ENCODE data around the gene EMCN.

The EMCN gene

GRCh38 chr4:100369871-100370270, 148.0 kb downstream of the EMCN start:
- H3K4me3 ChIP-seq (ENCODE audit: low read depth, low read length), result no peak overlapping the region
- TF ChIP-seq, protein P1, sequence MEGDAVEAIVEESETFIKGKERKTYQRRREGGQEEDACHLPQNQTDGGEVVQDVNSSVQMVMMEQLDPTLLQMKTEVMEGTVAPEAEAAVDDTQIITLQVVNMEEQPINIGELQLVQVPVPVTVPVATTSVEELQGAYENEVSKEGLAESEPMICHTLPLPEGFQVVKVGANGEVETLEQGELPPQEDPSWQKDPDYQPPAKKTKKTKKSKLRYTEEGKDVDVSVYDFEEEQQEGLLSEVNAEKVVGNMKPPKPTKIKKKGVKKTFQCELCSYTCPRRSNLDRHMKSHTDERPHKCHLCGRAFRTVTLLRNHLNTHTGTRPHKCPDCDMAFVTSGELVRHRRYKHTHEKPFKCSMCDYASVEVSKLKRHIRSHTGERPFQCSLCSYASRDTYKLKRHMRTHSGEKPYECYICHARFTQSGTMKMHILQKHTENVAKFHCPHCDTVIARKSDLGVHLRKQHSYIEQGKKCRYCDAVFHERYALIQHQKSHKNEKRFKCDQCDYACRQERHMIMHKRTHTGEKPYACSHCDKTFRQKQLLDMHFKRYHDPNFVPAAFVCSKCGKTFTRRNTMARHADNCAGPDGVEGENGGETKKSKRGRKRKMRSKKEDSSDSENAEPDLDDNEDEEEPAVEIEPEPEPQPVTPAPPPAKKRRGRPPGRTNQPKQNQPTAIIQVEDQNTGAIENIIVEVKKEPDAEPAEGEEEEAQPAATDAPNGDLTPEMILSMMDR (IDR thresholded peaks at IDR 0.05; ENCODE audit: insufficient read depth, low read depth, low read length, missing control alignments), result no peak
- peak; percentile 48 for DNase-seq (ENCODE audit: low read depth)

DNA sequence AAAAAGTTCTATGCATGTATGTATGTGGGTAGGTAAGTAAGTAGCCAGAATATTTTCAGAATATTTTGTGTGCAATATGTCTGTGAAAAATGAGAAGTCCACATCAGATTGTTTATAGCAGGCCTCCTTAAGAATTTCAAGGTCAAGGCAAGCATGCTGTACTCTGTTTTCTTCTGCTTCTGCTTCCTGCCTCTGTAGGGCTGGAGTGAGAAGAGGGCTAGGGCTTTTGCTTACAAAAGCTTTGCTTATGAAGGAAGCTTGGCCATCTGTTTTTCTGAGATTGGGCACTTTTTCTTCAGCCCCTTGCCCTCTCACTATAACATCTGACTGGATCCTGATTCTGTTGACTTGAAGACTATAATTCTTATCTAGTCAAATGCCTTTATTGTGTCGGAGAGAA, 150.4 kb downstream of the EMCN start:
- TF ChIP-seq, protein P1 (IDR thresholded peaks at IDR 0.05; ENCODE audit: insufficient read depth, low read depth, low read length, missing control alignments), result no peak
- H3K4me3 ChIP-seq (ENCODE audit: low read depth, low read length), result peak overlapping the region; percentile 23
- peak; percentile 44 for DNase-seq (ENCODE audit: low read depth)

GRCh38 chr4:100366213-100366612, 151.6 kb downstream of the EMCN start:
- H3K4me3 ChIP-seq (ENCODE audit: low read depth, low read length), result no peak overlapping the region
- DNase-seq (ENCODE audit: low read depth), result peak; percentile 62
- TF ChIP-seq, protein P1 (IDR thresholded peaks at IDR 0.05; ENCODE audit: insufficient read depth, low read depth, low read length, missing control alignments), result no peak

- DNase-seq (ENCODE audit: low read depth), result no peak
- TF ChIP-seq, protein P1 (IDR thresholded peaks at IDR 0.05; ENCODE audit: insufficient read depth, low read depth, low read length, missing control alignments), result no peak
- H3K4me3 ChIP-seq (ENCODE audit: low read depth, low read length), result no peak overlapping the region
These were observed 155.5 kb downstream of the EMCN start for GRCh38 chr4:100362366-100362765.

- TF ChIP-seq, protein P1 (IDR thresholded peaks at IDR 0.05; ENCODE audit: insufficient read depth, low read depth, low read length, missing control alignments), result no peak
- no peak overlapping the region for H3K4me3 ChIP-seq (ENCODE audit: low read depth, low read length)
- no peak for DNase-seq (ENCODE audit: low read depth)
These were observed 156.5 kb downstream of the EMCN start for GRCh38 chr4:100361336-100361735.

DNA sequence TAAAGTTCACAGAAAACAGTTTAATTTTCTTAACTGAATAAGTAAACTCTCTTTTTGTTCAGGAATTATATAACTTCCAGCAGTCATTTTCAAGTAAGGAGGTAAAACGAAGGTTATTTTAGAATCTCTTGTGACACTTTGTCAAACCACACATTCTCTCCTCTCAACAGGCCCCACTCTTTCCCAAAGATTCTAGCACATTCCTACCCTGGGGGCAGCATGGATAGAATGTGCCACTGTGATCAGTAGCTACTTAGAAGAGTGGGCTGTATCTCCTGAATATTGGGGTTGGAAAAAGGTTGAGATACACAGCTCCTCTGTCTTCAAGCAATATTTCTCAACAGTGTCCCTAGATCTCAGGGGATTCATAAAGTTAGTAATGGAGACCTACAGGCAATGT, 157.6 kb downstream of the EMCN start:
- no peak for DNase-seq (ENCODE audit: low read depth)
- TF ChIP-seq, protein P1 (IDR thresholded peaks at IDR 0.05; ENCODE audit: insufficient read depth, low read depth, low read length, missing control alignments), result no peak

GRCh38 chr4:100359441-100359840, 158.4 kb downstream of the EMCN start:
- DNase-seq (ENCODE audit: low read depth), result no peak
- no peak overlapping the region for H3K4me3 ChIP-seq (ENCODE audit: low read depth, low read length)
- TF ChIP-seq, protein P1 (IDR thresholded peaks at IDR 0.05; ENCODE audit: insufficient read depth, low read depth, low read length, missing control alignments), result no peak

More for the DNA sequence above, 157.6 kb downstream of the EMCN start:
- no peak overlapping the region for H3K4me3 ChIP-seq (ENCODE audit: low read depth, low read length)

Data from GM12865 (cell line).